HUES48 (cell line): ENCODE results near the gene MID1.

Experiments
- H3K27ac ChIP-seq: one replicate; pipeline ENCODE4 v1.7.0; 2013; ENCODE audit warnings: low read depth, low read length, inconsistent platforms
- H3K27me3 ChIP-seq: 2 replicates; pipeline ENCODE4 v1.6.1; 2013; ENCODE audit warnings: mild to moderate bottlenecking, low read length; ENCODE audit not compliant: control insufficient read depth, insufficient read depth
- H3K36me3 ChIP-seq: 2 replicates; pipeline ENCODE4 v1.6.1; 2013; ENCODE audit warnings: low read length; ENCODE audit not compliant: control insufficient read depth, insufficient read depth
- H3K4me1 ChIP-seq: 2 replicates; pipeline ENCODE4 v1.6.1; 2013; ENCODE audit warnings: mild to moderate bottlenecking, low read length; ENCODE audit not compliant: control insufficient read depth, insufficient read depth
- H3K4me3 ChIP-seq: 2 replicates; pipeline ENCODE4 v1.5.1; 2013; ENCODE audit warnings: mild to moderate bottlenecking, low read depth, low read length
- H3K9ac ChIP-seq: 2 replicates; pipeline ENCODE4 v1.6.1; 2013; ENCODE audit warnings: mild to moderate bottlenecking, low read depth, low read length, moderate library complexity
- H3K9me3 ChIP-seq: 2 replicates; pipeline ENCODE4 v1.6.1; 2013; ENCODE audit warnings: low read length; ENCODE audit not compliant: control insufficient read depth, insufficient read depth

MID1 gene

DNA sequence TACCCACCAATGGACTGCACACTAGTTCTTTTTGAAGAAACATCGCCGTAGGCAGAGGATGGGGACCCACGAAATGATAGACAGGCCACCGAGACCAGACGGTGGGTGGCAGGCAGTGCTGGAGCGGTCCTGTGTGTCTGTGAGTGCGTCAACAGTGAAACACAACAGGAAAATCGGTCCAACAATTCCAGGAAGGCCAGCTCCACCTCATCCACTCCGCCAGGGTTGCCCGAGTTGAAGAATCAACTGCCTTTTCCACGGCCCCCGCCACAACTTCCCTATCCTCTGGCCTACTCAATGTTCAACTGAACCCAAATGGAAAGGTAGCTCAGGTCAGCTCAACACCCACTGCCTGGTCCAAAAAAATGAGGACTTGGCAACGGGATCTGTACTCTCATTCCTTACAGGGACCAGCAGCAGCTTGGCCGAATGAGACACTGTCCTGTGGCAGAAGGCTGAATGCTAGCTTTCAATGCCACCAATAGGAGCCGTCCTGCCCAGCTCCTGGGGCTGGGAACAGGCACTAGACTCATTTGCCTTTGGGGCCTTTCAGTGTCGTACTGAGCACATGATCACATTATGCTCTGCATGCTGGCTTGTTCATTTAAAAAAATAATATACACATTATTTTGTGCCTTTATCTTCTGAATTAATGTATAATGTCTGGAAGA lies 43.5 kb downstream of the MID1 start:
- Histone ChIP-seq H3K4me1 (peaks cover 35% of the 10 kb centered on the region), H3K36me3 (no peaks in the 10 kb centered on the region), H3K4me3 (no peak overlapping the region), H3K27me3 (no peaks in the 10 kb centered on the region), H3K27ac (no peak overlapping the region), H3K9ac (no peak overlapping the region), H3K9me3 (no peaks in the 10 kb centered on the region)

DNA sequence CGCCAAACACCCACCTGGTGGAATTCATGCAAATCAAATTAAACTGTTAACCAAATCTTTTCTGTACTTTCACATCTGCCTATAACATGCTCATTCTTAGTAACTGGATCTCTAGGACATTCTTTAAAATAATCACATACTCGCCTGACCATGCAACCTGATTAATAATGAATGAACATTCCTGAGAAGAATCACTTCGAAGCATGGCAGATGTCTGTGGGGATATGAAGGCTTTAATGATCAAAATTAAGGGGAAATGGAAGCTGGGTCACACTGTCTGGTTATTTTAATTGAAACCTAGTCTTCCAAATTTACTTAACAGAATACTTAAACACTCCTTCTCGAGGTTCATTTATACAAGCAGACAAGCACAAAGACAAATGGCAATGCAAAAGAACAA lies 44.2 kb downstream of the MID1 start:
- no peak overlapping the region for H3K4me3 ChIP-seq
- H3K27ac ChIP-seq = no peak overlapping the region
- peaks cover 32% of the 10 kb centered on the region for H3K4me1 ChIP-seq
- H3K9ac ChIP-seq = no peak overlapping the region
- H3K36me3 ChIP-seq = no peaks in the 10 kb centered on the region
- H3K9me3 ChIP-seq = no peaks in the 10 kb centered on the region
- H3K27me3 ChIP-seq = no peaks in the 10 kb centered on the region

DNA sequence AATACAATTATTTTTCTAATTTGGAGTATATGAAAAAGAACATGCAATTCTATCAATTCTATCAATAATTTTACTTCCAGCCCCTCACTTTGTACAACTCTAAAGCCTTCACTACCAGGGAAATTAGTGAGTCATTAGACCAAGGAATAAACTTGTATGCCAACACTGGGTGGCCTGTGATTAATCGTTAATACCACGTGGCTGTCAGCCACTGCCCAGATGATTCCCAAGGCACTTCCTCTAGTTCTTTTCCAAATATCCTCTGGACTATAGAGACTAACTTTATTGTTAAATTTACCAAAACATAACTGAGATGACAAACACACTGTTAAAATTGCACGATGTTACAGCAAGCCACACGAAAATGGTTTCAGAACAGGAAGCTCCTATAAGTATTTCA lies 45.7 kb downstream of the MID1 start:
- H3K4me1 ChIP-seq = peaks cover 24% of the 10 kb centered on the region
- no peak overlapping the region for H3K4me3 ChIP-seq

DNA sequence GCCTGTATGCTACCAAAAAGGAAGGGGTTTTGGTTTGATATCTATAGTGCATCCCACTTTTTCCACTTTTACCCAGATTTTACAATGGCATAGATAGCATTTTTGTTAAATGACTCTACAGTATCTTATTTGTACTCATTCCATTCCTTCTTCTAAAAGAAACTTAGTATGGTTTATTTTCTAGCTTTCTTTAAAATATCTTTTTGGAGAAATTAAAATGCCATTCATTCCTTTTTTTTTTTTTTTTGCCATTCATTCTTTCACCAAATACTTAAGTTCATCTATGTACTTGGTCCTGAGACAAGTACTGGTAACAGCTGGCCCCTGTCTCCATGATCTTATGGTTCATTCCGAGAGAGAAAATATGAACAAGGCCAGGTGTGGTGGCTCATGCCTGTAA lies 49.1 kb downstream of the MID1 start:
- H3K4me3 ChIP-seq = no peak overlapping the region
- no peaks in the 10 kb centered on the region for H3K9me3 ChIP-seq
- H3K36me3 ChIP-seq = peaks cover 15% of the 10 kb centered on the region
- H3K27ac ChIP-seq = no peak overlapping the region
- no peak overlapping the region for H3K9ac ChIP-seq
- H3K27me3 ChIP-seq = no peaks in the 10 kb centered on the region; the same call in 1 of the 2 replicates
- no peaks in the 10 kb centered on the region for H3K4me1 ChIP-seq

More for the DNA sequence above, 45.7 kb downstream of the MID1 start:
- Histone ChIP-seq H3K9ac (no peak overlapping the region), H3K36me3 (no peaks in the 10 kb centered on the region), H3K27ac (no peak overlapping the region), H3K9me3 (no peaks in the 10 kb centered on the region), H3K27me3 (no peaks in the 10 kb centered on the region)

DNA sequence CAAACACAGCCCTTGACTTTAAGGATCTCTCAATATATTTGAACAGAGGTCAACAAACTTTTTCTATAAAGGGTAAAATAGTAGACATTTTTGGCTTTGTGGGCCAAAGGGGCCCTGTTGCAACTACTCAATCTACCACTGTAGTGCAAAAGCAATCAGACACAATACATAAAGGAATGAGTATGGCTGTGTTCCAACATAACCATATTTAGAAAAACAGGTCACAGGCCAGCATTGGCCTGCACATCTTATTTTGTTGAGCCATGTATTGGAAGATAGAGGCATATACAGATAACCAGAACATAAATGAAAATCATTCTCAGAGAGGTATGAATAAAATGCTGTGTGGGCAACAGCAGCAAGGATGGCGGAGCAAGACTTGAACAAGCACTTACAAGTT lies 49.8 kb downstream of the MID1 start:
- Histone ChIP-seq H3K27ac (no peak overlapping the region), H3K27me3 (no peaks in the 10 kb centered on the region; the same call in 1 of the 2 replicates), H3K36me3 (peaks cover 19% of the 10 kb centered on the region), H3K4me1 (no peaks in the 10 kb centered on the region), H3K4me3 (no peak overlapping the region), H3K9me3 (no peaks in the 10 kb centered on the region), H3K9ac (no peak overlapping the region)

DNA sequence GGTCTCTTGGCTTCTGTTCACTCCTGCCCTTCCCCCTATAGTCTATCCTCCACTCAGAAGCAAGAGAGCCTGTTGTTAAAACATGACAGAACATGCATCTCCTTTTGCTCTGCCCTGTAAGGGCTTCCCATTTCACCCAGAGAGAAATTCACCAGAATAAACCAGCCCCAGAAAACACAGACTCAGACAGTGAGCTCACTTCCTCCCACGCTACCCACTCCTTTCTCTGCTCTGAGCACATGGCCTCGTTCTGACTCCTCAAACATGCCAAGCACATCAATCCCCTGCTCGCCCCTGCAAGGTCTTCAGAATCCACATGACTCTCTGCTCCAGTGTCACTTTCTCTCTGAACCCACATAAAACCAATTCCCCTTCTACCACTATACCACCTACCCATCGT lies 50.4 kb downstream of the MID1 start:
- Histone ChIP-seq H3K27me3 (no peaks in the 10 kb centered on the region; the same call in 1 of the 2 replicates), H3K36me3 (peaks cover 23% of the 10 kb centered on the region), H3K4me1 (no peaks in the 10 kb centered on the region; the same call in 1 of the 2 replicates), H3K9me3 (no peaks in the 10 kb centered on the region), H3K9ac (no peak overlapping the region), H3K27ac (no peak overlapping the region), H3K4me3 (no peak overlapping the region)

DNA sequence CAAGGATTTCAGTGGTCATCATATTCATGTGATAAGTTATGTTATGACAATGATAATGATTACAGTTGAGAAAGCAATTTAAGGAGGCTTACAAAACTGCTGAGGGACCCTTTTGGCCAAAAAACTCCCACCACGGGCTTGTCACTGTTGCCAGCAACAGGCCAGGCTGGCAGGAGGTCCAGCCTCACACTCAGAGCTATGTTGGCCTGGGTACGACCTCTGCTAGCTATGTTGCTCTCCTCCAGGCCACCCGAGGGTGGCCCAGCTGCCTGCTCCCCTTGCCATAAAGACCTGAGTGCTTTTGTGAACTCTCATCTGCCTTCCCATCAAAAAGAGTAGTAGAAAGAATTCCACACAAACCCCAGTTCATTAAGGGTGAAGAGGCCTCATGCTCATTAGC lies 52.0 kb downstream of the MID1 start:
- peaks cover 23% of the 10 kb centered on the region for H3K36me3 ChIP-seq
- H3K4me1 ChIP-seq = peaks cover 10% of the 10 kb centered on the region
- H3K27me3 ChIP-seq = no peaks in the 10 kb centered on the region; the same call in 1 of the 2 replicates
- no peak overlapping the region for H3K27ac ChIP-seq
- no peaks in the 10 kb centered on the region for H3K9me3 ChIP-seq
- H3K9ac ChIP-seq = no peak overlapping the region
- no peak overlapping the region for H3K4me3 ChIP-seq

DNA sequence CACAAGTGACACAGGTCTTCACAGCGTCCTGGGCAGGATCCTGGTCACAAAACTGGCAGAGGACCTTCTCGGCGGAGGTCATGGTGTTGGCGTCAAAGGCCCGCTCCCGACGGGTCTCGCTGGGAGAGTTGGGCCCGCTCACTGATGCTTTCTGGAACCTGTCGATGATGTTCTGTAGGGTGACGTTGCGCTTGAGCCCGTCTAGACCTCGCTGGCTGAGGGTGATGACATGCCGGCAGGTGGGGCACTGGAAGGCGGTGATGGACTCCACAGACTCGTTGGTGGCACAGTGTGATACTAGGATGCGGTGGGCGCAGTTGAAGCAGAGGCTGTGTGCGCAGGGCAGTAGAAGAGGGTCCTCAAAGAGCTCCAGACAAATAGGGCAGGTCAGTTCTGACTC lies 53.2 kb downstream of the MID1 start:
- no peaks in the 10 kb centered on the region for H3K9me3 ChIP-seq
- no peak overlapping the region for H3K4me3 ChIP-seq
- no peak overlapping the region for H3K9ac ChIP-seq
- H3K36me3 ChIP-seq = peaks cover 23% of the 10 kb centered on the region
- peaks cover 17% of the 10 kb centered on the region for H3K4me1 ChIP-seq
- no peak overlapping the region for H3K27ac ChIP-seq
- H3K27me3 ChIP-seq = no peaks in the 10 kb centered on the region; the same call in 1 of the 2 replicates

DNA sequence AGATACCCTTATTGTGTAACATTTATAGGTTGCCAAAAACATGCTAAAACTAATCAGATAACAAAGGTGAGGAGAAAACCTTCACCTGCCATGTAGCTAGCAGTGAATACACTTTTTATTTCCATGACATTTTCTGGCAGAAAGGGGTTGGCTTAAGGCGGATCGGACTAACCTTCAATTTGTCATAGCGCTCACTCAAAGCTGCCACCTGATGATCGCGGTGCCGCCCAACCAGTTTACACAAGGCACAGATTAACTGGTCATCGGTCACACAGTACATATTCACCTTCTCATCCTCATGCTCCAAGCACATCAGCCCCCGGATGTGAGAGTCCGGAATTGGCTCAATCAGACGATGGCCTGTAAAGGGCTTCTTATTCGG lies 53.7 kb downstream of the MID1 start:
- Histone ChIP-seq H3K9ac (no peak overlapping the region), H3K27ac (no peak overlapping the region), H3K4me1 (peaks cover 17% of the 10 kb centered on the region), H3K27me3 (no peaks in the 10 kb centered on the region; the same call in 1 of the 2 replicates), H3K4me3 (no peak overlapping the region), H3K36me3 (peaks cover 23% of the 10 kb centered on the region), H3K9me3 (no peaks in the 10 kb centered on the region)

DNA sequence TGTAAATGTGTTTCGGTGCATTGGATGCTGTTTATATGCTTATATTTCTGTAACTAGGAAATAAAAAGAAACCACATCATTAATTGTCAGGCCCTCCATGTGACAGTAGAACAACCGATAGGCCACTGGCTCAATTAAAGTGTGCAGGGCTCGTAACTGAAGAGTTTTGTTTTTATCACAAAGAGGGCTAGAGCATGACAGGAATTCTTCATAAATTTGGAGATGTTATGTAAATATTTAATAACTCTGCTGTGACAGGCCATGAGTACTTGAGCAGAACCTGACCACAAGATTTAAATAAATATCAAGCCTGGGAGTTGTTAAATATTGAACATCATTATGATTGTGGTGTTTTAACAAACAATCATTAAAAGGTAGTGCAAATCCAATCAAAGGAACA lies 55.9 kb downstream of the MID1 start:
- Histone ChIP-seq H3K4me1 (peaks cover 20% of the 10 kb centered on the region), H3K36me3 (peaks cover 23% of the 10 kb centered on the region), H3K9me3 (no peaks in the 10 kb centered on the region), H3K9ac (no peak overlapping the region), H3K27me3 (no peaks in the 10 kb centered on the region; the same call in 1 of the 2 replicates), H3K27ac (no peak overlapping the region), H3K4me3 (no peak overlapping the region)

DNA sequence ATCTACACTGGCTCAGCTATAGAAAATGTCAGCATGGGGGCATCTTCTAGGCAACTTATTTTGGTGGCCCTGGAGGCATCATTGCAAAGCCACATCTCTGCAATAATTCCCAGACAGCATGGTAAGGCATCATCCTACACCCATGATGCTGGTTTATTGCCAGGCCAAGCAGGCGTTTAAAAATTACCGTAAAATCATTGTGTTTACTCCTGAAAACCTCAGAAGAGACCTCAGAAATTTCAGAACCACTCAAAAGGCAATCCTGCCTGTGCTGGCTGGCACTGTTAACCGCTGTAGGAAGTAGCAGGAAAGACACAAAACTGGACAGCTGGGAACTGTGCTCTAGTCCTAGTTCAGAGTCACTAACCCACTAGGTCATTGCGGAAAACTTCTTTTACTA lies 63.2 kb downstream of the MID1 start:
- H3K27me3 ChIP-seq = no peaks in the 10 kb centered on the region
- H3K4me3 ChIP-seq = no peak overlapping the region
- no peak overlapping the region for H3K27ac ChIP-seq
- no peak overlapping the region for H3K9ac ChIP-seq
- no peaks in the 10 kb centered on the region for H3K9me3 ChIP-seq
- H3K4me1 ChIP-seq = peaks cover 33% of the 10 kb centered on the region
- H3K36me3 ChIP-seq = no peaks in the 10 kb centered on the region
